Liver (tissue), 3 donors: ENCODE measurements around the gene SEC14L5.

Source experiments
- ATF3 ChIP-seq: IDR thresholded peaks from 2 replicates; pipeline ENCODE4 v1.6.1; 2016; ENCODE audit warnings: antibody characterized with exemption
- CTCF ChIP-seq: fragments of 150-350 bp; IDR thresholded peaks from 2 replicates; pipeline ENCODE4 v1.5.1; 2017; ENCODE audit warnings: improper control_type of control experiment, low read depth, low read length; ENCODE audit not compliant: missing input control
- EGR1 ChIP-seq, 2 donors: IDR thresholded peaks; 2 replicates each; pipeline ENCODE4 v1.6.1; 2016 to 2018; ENCODE audit warnings: antibody characterized with exemption in 2 of 2, low read depth in 2 of 2
- HNF4A ChIP-seq, 2 donors: conservative IDR thresholded peaks; 2 replicates each; pipeline ENCODE4 v1.6.1; 2016; ENCODE audit warnings: antibody characterized with exemption in 2 of 2, mild to moderate bottlenecking in 2 of 2
- JUND ChIP-seq, 2 donors: IDR thresholded peaks; 2 replicates each; pipeline ENCODE4 v1.6.1; 2016; ENCODE audit warnings: antibody characterized with exemption in 2 of 2
- MAX ChIP-seq: IDR thresholded peaks from 2 replicates; pipeline ENCODE4 v1.6.1; 2016; ENCODE audit warnings: antibody characterized with exemption
- RAD21 ChIP-seq, 2 donors: IDR thresholded peaks; 2 replicates each; pipeline ENCODE4 v1.6.1; 2016; ENCODE audit warnings: antibody characterized with exemption in 2 of 2, mild to moderate bottlenecking in 2 of 2
- REST ChIP-seq: IDR thresholded peaks from 2 replicates; pipeline ENCODE4 v1.6.1; 2016; ENCODE audit warnings: antibody characterized with exemption, mild to moderate bottlenecking
- SP1 ChIP-seq: IDR thresholded peaks from 2 replicates; pipeline ENCODE4 v1.6.1; 2018; ENCODE audit warnings: antibody characterized with exemption, mild to moderate bottlenecking
- TAF1 ChIP-seq: conservative IDR thresholded peaks from 2 replicates; pipeline ENCODE4 v1.6.1; 2016; ENCODE audit warnings: antibody characterized with exemption, mild to moderate bottlenecking
- ZBTB33 ChIP-seq: IDR thresholded peaks from 2 replicates; pipeline ENCODE4 v1.6.1; 2016; ENCODE audit warnings: antibody characterized with exemption
- donor health status: healthy.
- donor health status: healthy.

GRCh38 chr16:5017678-5017969 lies 59.5 kb downstream of the SEC14L5 start:
- no peak for TF ChIP-seq CTCF
- no peak for TF ChIP-seq SP1
- TF ChIP-seq RAD21 (IDR thresholded peaks at IDR 0.05): no peak
- TF ChIP-seq MAX: no peak
- TF ChIP-seq ZBTB33: no peak
- no peak for TF ChIP-seq REST
- TF ChIP-seq ATF3: no peak
- no peak for TF ChIP-seq EGR1 (IDR thresholded peaks at IDR 0.05; ENCODE audit: low read depth in 2 of 2)
- no peak for TF ChIP-seq TAF1
- TF ChIP-seq JUND (IDR thresholded peaks at IDR 0.05): no peak
- no peak for TF ChIP-seq HNF4A (conservative IDR thresholded peaks at IDR 0.05)
